ENCODE data around the gene CDS1.

GRCh38 chr4:84652478-84652877, 69.6 kb downstream of the CDS1 start:
- no peak for TF ChIP-seq CTCF (IDR thresholded peaks at IDR 0.05 in 4 of 5, conservative IDR thresholded peaks at IDR 0.05 in 1 of 5)
- TF ChIP-seq POLR2A (IDR thresholded peaks at IDR 0.05): no peak
